Measurements from ENCODE around the gene KCNA3. TPM values are rescaled to one million over a fixed set of nuclear protein-coding genes. Genes with fewer than 3 reads are reported as not detected.

Gene KCNA3
- total and polyA plus RNA-seq, 2 of the 4 experiments (the other 2 are of a cell fraction): under 0.01 to 0.09 TPM

- Histone ChIP-seq H2BK5ac (ENCODE audit: low read depth, low read length, poor library complexity, severe bottlenecking) (no peak overlapping the region), H3K79me1 (ENCODE audit: low read depth in 1 of 2, low read length in 2 of 2) (no peaks in the 10 kb centered on the region), H2AFZ (replicated peaks; ENCODE audit: low read length, poor library complexity) (no peak overlapping the region), H3K23ac (ENCODE audit: low read depth, low read length) (no peak overlapping the region), H3K18ac (ENCODE audit: low read depth, low read length) (no peak overlapping the region), H3K4me2 (ENCODE audit: low read depth, low read length) (no peak overlapping the region), H3K9ac (ENCODE audit: low read depth, low read length) (no peak overlapping the region), H4K5ac (ENCODE audit: low read depth, low read length) (no peak overlapping the region), H2AK9ac (replicated peaks; ENCODE audit: low read depth, low read length, poor library complexity) (no peak overlapping the region), H3K4ac (ENCODE audit: low read depth, low read length) (no peak overlapping the region), H3K4me3 (ENCODE audit: insufficient read depth, low read depth, low read length) (no peak overlapping the region), H2BK20ac (ENCODE audit: low read depth, low read length) (no peak overlapping the region), H3K36me3 (ENCODE audit: control insufficient read depth, insufficient read depth, low read length) (no peaks in the 10 kb centered on the region), H2BK120ac (ENCODE audit: low read depth, low read length) (no peak overlapping the region), H3K4me1 (ENCODE audit: control insufficient read depth, insufficient read depth, low read length) (no peaks in the 10 kb centered on the region), H4K20me1 (ENCODE audit: insufficient read depth, low read length) (no peaks in the 10 kb centered on the region), H2AK5ac (ENCODE audit: low read depth, low read length) (no peak overlapping the region), H4K91ac (ENCODE audit: insufficient read depth, low read depth, low read length) (no peak overlapping the region), H3K9me3 (ENCODE audit: control insufficient read depth, insufficient read depth, low read length) (no peaks in the 10 kb centered on the region), H3K9me1 (ENCODE audit: insufficient read depth, low read length) (no peaks in the 10 kb centered on the region), H3K27me3 (ENCODE audit: control insufficient read depth, insufficient read depth, low read length) (peaks cover 6% of the 10 kb centered on the region; the same call in 1 of the 2 replicates), H3K14ac (replicated peaks; ENCODE audit: low read depth, low read length) (no peak overlapping the region), H4K8ac (ENCODE audit: low read depth in 2 of 2, low read length in 2 of 2) (no peak overlapping the region), H3K56ac (ENCODE audit: extremely low read depth, insufficient read depth, low read length) (no peak overlapping the region), H3K27ac (ENCODE audit: insufficient read depth, low read length) (no peak overlapping the region), H2BK15ac (ENCODE audit: low read depth, low read length) (no peak overlapping the region)
- TF ChIP-seq CHD1 (IDR thresholded peaks at IDR 0.05; ENCODE audit: low read depth, low read length) (no peak), SMC3 (IDR thresholded peaks at IDR 0.05; ENCODE audit: low read depth, low read length) (no peak), MXI1 (IDR thresholded peaks at IDR 0.05; ENCODE audit: borderline replicate concordance, low read depth, low read length) (no peak), BHLHE40 (IDR thresholded peaks at IDR 0.05; ENCODE audit: low read depth, low read length) (no peak), MAZ (IDR thresholded peaks at IDR 0.05; ENCODE audit: borderline replicate concordance, low read depth, low read length) (no peak), ELK1 (IDR thresholded peaks at IDR 0.05; ENCODE audit: borderline replicate concordance, low read depth, low read length) (no peak), RAD21 (IDR thresholded peaks at IDR 0.05; ENCODE audit: low read length) (no peak), NFE2L2 (IDR thresholded peaks at IDR 0.05; ENCODE audit: low read depth, low read length) (no peak), RFX5 (IDR thresholded peaks at IDR 0.05; ENCODE audit: low read depth, low read length) (no peak), RCOR1 (IDR thresholded peaks at IDR 0.05; ENCODE audit: insufficient replicate concordance, low read length) (no peak), MAFK (IDR thresholded peaks at IDR 0.05; ENCODE audit: low read depth, low read length) (no peak), CEBPB (IDR thresholded peaks at IDR 0.05; ENCODE audit: low read depth, low read length) (no peak), FOS (IDR thresholded peaks at IDR 0.05; ENCODE audit: low read depth, low read length) (no peak), POLR2A (IDR thresholded peaks at IDR 0.05; ENCODE audit: low read depth, low read length) (no peak)
- TF ChIP-seq, protein P1, sequence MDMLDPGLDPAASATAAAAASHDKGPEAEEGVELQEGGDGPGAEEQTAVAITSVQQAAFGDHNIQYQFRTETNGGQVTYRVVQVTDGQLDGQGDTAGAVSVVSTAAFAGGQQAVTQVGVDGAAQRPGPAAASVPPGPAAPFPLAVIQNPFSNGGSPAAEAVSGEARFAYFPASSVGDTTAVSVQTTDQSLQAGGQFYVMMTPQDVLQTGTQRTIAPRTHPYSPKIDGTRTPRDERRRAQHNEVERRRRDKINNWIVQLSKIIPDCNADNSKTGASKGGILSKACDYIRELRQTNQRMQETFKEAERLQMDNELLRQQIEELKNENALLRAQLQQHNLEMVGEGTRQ (IDR thresholded peaks at IDR 0.05; ENCODE audit: low read depth, low read length): no peak
- TF ChIP-seq, protein P2, sequence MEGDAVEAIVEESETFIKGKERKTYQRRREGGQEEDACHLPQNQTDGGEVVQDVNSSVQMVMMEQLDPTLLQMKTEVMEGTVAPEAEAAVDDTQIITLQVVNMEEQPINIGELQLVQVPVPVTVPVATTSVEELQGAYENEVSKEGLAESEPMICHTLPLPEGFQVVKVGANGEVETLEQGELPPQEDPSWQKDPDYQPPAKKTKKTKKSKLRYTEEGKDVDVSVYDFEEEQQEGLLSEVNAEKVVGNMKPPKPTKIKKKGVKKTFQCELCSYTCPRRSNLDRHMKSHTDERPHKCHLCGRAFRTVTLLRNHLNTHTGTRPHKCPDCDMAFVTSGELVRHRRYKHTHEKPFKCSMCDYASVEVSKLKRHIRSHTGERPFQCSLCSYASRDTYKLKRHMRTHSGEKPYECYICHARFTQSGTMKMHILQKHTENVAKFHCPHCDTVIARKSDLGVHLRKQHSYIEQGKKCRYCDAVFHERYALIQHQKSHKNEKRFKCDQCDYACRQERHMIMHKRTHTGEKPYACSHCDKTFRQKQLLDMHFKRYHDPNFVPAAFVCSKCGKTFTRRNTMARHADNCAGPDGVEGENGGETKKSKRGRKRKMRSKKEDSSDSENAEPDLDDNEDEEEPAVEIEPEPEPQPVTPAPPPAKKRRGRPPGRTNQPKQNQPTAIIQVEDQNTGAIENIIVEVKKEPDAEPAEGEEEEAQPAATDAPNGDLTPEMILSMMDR (conservative IDR thresholded peaks at IDR 0.05; ENCODE audit: low read depth, low read length): no peak
- no CpG with 5 or more reads among the region's 3 CpGs for WGBS, 2 experiments (ENCODE audit: extremely low coverage in 2 of 2, insufficient read length in 1 of 2)
- BruUV-seq (replicated peaks): no TSS peak
- intact Hi-C loops (cut with micrococcal nuclease) (no loop called here), dilution Hi-C loops (cut with HindIII; ENCODE audit: low sequenced_read_pairs, unreplicated experiment) (no loop called here), in situ Hi-C loops (cut with MboI; ENCODE audit: low sequenced_read_pairs) (no loop called here)
- POLR2A ChIA-PET (ENCODE audit: unreplicated experiment): no interaction called here
- CTCF ChIA-PET: no interaction called here
- ATAC-seq (ENCODE audit: low read depth) (no peak), DNase-seq (no peak)
These were observed 38.5 kb upstream of the KCNA3 start for GRCh38 chr1:110713221-110713620.
